ENCODE data around the gene SMIM31. TPM values are rescaled to one million over a fixed set of nuclear protein-coding genes. Genes with fewer than 3 reads are reported as not detected.

Gene SMIM31
- total and polyA plus RNA-seq, 2 experiments from 2014 or later: not detected

DNA sequence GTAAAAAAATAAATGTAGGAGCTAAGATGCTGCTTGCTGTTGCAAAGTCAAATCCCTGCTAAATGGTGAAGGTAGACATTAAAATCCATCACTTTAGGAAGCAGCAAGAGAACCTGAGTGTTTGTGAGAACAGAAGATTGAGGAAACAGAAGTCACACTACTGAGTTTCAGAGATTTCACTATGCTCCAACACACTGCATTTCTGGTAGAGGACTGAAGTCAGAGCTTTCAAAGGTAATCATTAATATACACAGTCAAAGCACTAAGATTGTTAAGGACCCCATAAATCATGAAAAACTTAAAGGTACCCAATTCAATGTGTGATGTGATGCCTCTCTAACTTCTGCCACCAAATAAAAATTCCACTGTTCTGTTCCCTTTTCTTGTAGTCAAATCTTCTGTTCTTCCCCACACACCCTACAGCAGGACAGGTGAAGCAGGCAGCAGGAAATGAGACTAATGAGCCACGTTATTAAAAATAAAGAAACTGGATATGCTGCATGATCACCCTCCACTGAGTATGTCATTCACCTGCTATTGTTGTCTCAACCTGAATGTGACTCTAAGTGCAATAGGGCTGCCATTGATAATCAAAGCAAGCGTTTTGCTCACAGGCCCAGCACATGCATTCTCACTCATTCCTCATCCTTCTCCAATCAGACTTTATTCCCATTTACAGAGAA lies 94.2 kb downstream of the SMIM31 start:
- no peak overlapping the region for H3K27ac ChIP-seq
- H3K27me3 ChIP-seq: no peaks in the 10 kb centered on the region
- H3K9me3 ChIP-seq (ENCODE audit: low read depth): no peaks in the 10 kb centered on the region
- no peak overlapping the region for H3K4me3 ChIP-seq
- no peaks in the 10 kb centered on the region for H3K4me1 ChIP-seq (ENCODE audit: low read depth)
- DNase-seq (ENCODE audit: low read depth in 1 of 2, low spot score in 1 of 2): no peak
- H3K36me3 ChIP-seq: no peaks in the 10 kb centered on the region
- no peak for TF ChIP-seq CTCF (IDR thresholded peaks at IDR 0.05; ENCODE audit: low read depth, low read length)

Other genes with a start within 250 kb of the SMIM31 start
- gene APELA, start 123.0 kb downstream of the SMIM31 start, total RNA-seq: 2.3 and 2.8 TPM in 2 replicates
- gene APELA, start 123.0 kb downstream of the SMIM31 start, polyA plus RNA-seq: 4.2 and 5.8 TPM in 2 replicates
- gene TRIM61, start 223.5 kb downstream of the SMIM31 start, total RNA-seq: 1.9 and 2.2 TPM in 2 replicates
- gene TRIM61, start 223.5 kb downstream of the SMIM31 start, polyA plus RNA-seq: 1.4 and 1.6 TPM in 2 replicates

Data from cardiac muscle cell (in vitro differentiated cells and primary cell).